Right renal pelvis (tissue), 4 donors: ENCODE measurements around the gene BMPR1A. TPM values are rescaled to one million over a fixed set of nuclear protein-coding genes. Genes with fewer than 3 reads are reported as not detected.
A peak's percentile ranks its signal among the peaks of the same experiment; 100 is the strongest.

Experiments
- DNase-seq, 4 donors: peaks; one replicate each; pipeline ENCODE4 v3.0.0-alpha.2; 2013; ENCODE audit warnings: low read depth in 4 of 4, low spot score in 3 of 4, missing footprints in 1 of 4
- polyA plus RNA-seq, 4 donors: library from polyadenylated mRNA; unstranded; fragments of 120-200 nt; gene quantifications; one replicate each; pipeline ENCODE4 v1.2.1, GENCODE V29; 2013; ENCODE audit not compliant: insufficient read length in 4 of 4

Gene BMPR1A
- polyA plus RNA-seq, 4 donors, result 63.2 to 85.5 (median 75.5) TPM

DNA sequence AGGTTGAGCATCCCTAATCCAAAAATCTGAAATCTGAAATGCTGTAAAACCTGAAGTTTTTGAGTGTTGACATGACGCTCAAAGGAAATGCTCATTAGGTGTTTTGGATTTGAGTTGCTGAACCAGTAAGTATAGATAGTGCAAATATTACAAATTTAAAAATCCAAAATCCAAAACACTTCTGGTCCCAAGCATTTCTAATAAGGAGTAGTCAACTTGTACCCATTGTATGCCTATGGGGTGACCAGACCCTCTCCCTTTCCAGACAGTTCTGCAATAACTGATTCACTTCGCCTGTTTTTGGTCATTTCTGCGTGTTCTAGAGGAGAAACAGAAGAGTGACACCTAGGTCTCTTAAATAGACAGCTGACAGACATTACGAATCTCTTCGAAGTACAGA lies 110.7 kb downstream of the BMPR1A start:
- no peak for DNase-seq

- peak; percentile 65 to 91 (median 81) for DNase-seq
These were observed 111.9 kb downstream of the BMPR1A start for GRCh38 chr10:86868353-86868752.

DNA sequence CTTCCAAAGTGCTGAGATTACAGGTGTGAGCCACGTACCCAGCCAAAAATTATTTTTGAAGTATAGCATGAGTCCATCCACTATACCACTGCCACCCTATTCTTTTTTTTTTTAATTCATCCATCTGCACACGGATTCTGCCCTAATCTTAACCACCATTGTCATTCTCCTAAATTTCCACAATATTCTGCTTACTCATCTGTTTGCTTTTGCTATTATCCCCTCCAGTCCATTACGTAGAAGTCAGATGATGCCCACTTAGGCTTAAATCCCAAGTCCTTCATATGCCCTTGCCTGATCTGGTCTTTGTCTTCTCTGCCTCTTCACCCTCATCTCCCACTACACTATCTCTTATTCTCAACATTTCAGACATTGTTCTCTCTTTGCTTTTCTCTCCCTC lies 114.3 kb downstream of the BMPR1A start:
- DNase-seq, result no peak

DNA sequence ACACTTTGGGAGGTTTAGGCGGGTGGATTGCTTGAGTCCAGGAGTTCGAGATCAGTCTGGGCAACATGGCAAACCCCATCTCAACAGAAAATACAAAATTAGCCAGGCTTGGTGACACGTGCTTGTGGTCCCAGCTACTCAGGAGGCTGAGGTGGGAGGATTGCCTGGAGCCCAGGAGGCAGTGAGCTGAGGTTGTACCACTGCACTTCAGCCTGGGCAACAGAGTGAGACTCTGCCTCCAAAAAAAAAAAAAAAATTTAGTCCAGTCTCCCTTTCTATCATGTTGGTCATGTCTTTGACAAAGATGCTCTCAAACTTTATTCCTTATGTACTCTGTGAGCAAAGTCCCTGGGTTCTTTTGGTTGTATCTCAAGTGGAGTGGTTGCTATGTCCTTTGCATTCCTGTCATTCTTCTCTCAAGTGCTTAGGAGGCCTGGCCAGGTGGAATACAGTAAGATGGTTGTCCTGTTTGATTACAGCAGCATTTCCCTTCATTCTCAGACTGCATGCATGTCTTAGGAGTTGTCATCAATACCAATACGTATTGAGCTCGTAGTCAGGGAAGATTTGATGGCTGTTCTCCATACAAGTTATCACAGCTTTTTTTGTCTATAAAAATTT lies 115.3 kb downstream of the BMPR1A start:
- DNase-seq, result no peak

- no peak for DNase-seq
These were observed 116.3 kb downstream of the BMPR1A start for GRCh38 chr10:86872757-86873156.

DNA sequence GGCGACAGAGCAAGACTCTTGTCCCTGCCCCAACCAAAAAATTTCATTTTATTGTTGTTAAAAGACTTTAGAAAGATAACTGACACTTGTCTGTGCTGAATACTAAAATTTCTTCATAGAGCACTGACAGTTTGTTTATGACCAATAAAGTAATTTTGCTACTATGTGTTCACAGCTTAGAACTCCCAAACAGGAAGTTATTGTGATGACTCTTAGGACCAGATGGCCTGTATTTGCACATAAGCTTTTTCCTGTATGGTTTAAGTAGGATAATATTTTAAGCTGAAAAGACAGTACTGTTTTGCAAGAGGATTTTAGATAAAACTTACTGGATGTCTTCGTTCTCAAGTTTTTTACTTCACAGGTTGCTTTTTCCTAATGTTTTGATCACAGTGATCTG lies 120.3 kb downstream of the BMPR1A start:
- DNase-seq, result no peak

DNA sequence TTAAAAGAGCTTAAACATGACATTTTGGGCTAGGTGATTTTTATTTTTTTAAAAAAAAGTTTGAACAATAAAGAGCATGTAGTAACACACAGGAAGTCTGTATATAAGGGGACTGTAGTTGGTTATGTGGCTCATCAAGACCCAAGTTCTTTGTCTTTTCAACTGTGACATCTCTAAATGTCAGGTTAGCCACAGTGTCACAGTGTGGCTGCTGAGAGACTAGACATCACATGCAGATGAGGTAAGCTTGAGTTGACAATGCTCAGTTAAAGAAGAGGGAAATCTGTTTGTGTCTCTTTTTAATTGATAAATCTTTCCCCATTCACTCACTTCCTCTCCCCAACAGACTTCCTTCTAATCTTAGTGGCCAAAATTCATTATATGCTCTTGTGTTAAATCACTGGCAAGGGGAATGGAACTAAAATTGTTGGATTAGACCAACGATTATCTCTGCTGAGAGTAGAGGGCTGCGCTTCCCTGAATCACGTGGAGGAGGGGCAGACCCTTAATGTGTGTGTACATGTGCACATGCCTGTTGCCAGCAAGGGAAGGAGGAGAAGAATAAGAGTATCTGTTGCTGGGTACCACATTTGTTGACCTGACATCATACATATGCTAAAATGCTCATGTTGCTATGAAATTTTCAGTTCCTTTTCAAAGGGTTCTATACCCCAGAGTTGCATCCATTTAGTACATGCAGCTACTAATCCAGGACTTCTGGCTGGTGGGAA lies 122.7 kb downstream of the BMPR1A start:
- DNase-seq, result no peak

GRCh38 chr10:86880971-86881370 lies 124.6 kb downstream of the BMPR1A start:
- DNase-seq, result no peak

GRCh38 chr10:86888585-86889381 lies 132.4 kb downstream of the BMPR1A start:
- no peak for DNase-seq

- no peak for DNase-seq
These were observed 133.6 kb downstream of the BMPR1A start for GRCh38 chr10:86889997-86890396.

DNA sequence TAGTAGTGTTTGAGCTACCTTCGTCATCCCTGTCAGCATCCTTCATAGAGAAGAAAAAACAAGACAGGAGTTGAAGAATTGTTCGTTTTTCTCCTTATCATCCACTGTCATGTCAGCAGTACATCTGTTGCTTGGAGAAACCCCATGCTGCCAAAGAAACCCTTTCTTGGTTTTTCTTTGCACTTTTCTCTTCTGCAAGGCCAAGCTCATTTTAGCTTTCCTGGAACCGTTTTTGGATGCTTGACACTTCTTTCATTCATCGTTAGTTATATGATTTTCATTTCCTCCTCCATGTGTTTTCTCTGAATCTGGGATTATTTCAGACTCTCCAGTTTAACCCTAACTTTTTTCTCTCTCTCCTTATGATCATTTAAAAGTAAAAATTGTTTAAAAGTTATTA lies 142.1 kb downstream of the BMPR1A start:
- DNase-seq, result no peak

- DNase-seq, result no peak
These were observed 142.7 kb downstream of the BMPR1A start for GRCh38 chr10:86899132-86899531.

DNA sequence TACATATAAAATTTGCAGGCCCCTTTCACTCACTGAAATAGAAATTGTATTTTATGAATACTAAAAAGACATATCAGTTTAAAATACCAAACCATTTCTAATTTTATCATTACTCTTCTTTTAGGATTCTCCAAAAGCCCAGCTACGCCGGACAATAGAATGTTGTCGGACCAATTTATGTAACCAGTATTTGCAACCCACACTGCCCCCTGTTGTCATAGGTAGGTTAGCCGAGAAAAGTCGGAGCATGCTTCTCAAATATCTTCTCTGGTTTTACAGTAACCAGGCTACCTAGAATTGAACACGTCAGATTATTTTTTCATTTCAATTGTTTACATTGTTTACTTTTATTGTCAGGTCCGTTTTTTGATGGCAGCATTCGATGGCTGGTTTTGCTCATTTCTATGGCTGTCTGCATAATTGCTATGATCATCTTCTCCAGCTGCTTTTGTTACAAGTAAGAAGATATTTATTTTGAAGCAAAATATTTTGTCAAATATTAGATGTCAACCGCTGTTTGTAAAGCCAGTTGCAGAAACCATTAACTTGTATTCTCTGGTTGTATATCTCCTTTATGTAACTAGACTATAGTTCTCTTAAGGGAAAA lies 143.4 kb downstream of the BMPR1A start:
- peak; percentile 56 to 63 (median 59) for DNase-seq

DNA sequence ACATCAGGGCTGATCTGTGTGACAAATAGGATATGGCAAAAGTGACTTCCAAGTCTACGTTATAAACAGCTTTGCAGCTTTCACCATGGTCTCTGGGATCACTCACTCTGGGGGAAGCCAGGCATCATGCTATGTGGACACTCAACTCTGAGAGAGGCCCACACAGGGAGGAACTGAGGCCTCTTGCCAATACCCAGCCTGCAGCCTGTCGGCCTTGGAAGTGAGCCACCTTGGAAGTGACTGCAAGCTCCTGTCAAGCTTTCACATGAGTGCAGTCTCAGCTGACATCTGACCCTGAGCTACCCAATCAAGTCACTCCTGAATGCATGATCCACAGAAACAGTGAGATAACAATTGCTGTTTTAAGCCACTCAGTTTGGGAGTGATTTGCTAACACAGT lies 144.5 kb downstream of the BMPR1A start:
- no peak for DNase-seq

- no peak for DNase-seq
These were observed 148.2 kb downstream of the BMPR1A start for GRCh38 chr10:86904600-86904999.

- DNase-seq, result no peak
These were observed 149.0 kb downstream of the BMPR1A start for GRCh38 chr10:86905429-86905828.

DNA sequence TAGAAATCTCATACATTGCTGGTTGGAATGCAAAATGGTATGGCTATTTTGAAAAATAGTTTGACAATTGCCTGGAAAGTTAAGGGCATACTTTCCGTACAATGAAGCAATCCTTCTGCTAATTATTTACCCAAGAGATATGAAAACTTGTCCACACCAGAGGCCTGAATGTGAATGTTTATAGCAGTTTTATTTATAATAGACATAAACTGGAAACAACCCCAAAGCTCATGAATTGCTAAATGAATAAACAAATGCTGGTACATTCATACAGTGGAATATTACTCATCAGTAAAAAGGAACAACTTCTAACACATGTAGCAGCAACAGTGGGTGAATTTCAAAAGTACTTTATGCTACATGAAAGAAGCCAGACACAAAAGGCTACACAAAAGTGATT lies 158.3 kb downstream of the BMPR1A start:
- DNase-seq, result no peak

- no peak for DNase-seq
These were observed 161.6 kb downstream of the BMPR1A start for GRCh38 chr10:86918022-86918471.

- DNase-seq, result no peak
These were observed 166.1 kb downstream of the BMPR1A start for GRCh38 chr10:86922553-86922961.

- no peak for DNase-seq
These were observed 173.3 kb downstream of the BMPR1A start for GRCh38 chr10:86929468-86930380.
